Occipital lobe (tissue), 3 donors: ENCODE results near the gene SPAG6. TPM values are rescaled to one million over a fixed set of nuclear protein-coding genes. Genes with fewer than 3 reads are reported as not detected.

Experiments used
- DNase-seq: peaks from one replicate; lab custom pipeline; 2025; lab: John Stamatoyannopoulos, UW
- small RNA-seq: library from RNA; depleted of rRNA; stranded (forward); fragments of <200 nt; gene quantifications from one replicate; pipeline ENCODE3, GENCODE V24; 2014
- total RNA-seq: library from RNA; depleted of rRNA; stranded (reverse); fragments of >200 nt; gene quantifications from one replicate; pipeline ENCODE4 v1.2.3, GENCODE V29; 2014

SPAG6 gene
- total RNA-seq, 1 donor from 2014 or later: 1.2 TPM

DNA sequence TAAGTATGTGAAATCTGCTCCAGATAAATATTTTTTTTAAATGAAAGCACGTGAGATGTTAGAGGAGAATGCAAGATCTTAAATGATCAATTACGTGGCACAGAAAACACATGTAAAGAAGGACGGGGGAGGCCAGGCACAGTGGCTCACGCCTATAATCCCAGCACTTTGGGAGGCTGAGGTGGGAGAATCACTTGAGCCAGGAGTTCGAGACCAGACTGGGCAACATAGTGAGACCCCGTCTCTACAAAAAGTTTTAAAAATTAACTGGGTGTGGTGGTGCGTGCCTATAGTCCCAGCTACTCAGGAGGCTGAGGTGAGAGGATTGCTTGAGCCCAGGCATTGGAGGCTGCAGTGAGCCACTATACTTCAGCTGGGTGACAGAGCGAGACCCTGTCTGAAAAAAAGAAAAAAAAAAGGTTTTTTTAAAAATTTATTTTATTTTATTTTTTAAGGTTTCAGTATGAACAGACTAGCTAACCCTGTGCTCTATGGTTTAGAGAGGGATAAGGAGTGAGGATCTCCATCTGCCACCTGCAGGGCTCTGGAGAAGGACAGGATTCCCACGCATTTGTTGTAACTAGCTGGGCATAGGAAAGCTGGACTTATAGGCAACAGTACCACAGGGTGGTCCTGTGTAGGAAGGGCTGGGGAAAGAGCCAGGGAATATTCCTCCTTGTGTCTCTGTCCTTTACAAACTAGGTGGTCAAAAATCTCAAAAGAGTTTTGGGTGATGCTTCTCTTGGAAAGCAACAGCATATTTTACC lies 113.2 kb downstream of the SPAG6 start:
- no peak for DNase-seq

DNA sequence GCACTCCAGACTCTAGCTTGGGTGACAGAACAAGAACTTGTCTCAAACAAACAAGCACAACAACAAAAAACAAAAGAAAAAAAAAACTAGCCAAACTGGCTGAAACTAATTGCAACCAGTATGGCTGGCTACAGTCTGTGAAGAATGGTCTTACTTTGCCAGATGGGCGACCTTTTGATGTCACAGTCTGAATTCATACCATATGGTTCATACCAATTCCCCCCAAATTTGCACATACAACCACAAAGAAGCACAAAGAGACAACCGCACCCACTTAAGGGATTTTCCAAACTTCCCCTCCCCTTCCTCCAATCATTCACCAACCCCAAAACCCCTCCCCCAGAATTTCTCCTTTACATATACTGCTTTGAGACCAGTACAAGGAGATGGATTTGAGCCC lies 114.2 kb downstream of the SPAG6 start:
- no peak for DNase-seq

DNA sequence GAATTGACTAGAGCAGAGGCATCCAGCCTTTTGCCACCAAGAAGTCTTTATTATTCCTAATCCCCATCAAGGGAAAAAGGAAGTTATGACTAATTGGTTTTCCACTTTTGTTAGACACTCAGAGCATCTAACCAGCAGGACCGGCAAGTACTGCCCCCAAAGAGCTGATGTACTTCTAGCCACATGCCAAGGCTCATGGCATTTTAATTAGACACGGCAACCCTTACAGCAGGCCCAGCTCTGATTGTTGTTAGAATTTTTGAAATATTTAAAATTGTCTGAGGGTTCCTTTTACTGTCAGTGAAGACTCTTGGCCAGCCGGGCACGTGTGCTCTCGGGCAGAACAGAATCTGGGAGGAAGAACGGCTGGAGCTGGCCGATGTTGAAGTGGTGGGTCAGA lies 114.8 kb downstream of the SPAG6 start:
- no peak for DNase-seq

DNA sequence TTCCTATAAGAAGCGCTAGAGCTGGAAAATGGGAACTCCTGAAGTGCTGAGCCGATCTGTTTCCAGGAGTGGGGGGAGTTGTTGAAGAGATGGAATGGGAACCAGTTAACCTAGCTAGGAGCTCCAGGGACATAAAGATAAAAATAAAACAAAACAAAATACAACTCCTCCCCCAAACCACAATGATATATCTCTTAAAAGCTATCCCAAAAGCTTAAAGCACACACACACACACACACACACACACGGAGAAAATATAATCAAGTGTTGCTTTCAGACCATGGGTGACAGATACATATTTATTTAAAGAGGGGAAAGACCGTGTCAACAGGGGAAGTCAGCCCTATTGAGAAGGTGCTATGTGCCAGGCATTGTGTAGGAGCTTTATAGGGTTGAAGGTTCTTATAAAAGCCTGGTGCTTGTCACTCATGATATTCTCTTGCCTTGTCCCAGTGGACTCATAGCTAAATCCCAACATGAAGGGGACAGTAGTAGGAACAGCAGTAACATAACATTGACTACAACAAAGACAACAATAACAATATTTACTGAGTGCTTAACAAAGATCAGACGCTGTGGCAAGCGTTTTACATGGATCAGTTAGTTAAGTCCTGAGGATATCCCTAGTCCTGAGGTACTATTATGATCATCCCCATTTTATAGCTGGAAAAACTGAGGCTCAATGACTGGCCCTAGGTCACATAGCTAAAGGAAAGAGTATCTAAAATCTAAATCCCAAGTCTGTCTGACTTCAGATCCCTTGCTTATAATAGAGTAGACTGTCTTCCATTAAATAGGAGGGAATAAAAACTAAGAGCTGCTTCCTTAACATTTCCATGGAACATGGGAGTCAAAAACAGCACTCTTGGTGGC lies 115.5 kb downstream of the SPAG6 start:
- DNase-seq: no peak

DNA sequence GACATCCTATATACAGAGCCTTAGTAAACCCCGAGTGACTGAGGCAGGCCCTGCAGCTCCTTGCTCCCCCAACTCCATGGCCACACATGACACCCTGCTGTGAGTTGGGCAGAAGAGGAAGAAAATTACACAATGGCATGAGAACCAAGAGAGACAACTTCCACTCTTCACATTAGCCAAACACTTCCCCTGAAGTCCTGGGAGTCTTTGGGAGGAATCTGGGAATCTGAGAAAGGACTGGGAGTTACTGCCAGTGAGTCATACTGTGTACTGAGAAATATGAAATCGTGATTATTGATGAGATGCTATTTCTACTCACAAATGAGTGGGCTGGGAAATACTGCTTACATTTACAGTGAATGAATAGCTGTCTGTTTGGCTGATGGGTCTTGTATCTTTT lies 116.6 kb downstream of the SPAG6 start:
- DNase-seq: no peak

DNA sequence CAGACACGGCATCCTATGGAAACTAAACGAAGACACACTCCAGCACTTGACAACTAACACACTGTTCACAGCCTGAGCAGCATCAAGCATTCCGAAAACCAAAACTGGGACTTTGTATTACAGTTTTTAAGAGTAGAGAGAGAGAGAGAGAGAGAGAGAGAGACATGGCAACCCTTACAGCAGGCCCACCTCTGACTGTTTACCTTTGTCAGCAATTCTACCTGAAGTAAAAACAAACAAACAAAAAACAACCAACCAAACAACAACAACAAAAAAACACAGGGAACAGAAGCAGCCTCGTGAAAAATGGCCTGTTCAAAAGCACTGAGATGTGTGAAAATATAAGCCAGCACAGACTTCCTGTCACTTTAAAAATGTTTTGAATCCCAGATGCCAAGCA lies 118.0 kb downstream of the SPAG6 start:
- DNase-seq: no peak

DNA sequence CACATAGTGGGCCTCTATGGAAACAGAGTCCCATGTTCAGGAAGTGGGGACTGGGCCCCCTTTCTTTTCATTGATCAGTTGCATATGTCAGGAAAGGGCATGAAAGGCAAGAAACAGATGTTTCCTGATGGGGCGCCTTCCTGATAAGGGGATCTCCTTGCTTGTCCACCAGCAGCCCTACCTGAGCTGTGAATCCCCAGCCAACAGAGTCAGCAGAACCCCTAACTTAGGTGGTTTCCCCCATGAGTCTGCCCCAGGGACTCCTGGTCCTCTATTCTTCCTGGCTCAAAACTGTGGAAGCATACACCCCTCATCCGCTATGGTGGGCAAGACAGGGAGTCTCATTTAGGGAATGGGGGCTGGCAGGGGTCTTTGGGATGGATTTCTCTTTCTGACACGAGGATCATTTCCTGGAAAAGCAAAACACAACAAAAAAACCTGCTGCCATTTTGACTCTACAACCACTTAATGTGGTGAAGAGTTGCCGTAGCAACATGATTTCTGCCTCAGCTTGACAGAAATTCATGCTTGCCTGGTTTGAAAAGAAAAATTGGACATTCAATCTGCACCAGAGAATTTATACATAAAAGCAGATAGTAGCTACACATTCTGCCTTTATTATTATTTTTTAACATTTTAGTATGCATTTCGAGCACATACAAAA lies 119.8 kb downstream of the SPAG6 start:
- DNase-seq: no peak

DNA sequence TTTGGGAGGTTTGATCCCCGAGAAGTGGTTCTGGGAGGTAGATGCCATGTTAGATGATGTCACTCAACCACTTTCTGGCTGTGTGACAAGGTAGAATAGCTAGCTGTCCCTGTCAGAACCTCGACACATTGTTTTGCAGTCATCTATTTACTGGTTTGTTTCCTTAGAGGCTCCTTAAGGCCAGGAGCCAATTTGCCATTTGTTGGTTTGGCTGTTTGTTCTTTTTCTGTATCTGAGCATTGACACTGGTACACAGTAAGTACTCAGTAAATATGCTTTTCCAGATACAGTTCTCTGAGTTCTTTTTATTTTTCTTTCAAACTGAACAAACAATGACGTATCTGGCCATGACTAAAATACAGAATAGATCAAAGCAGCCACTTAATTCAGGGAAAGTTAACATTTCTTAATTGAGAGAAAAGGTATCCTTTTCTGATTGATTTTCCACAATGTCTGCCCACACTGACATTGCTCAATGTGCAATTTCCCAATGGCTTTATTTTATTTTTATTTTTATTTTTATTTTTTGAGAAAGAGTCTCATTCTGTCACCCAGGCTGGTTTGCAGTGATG lies 121.6 kb downstream of the SPAG6 start:
- no peak for DNase-seq

Small RNA genes within 50 kb of the gene (small RNA-seq; reads per million reads assigned to genes)
- gene AL158211.3: not detected

Other genes starting within 250 kb of the SPAG6 start
- gene EBLN1, start 127.5 kb upstream of the SPAG6 start, total RNA-seq: not detected
- gene COMMD3, start 29.1 kb upstream of the SPAG6 start, total RNA-seq: 58.6 TPM
- 138 TPM for gene BMI1, start 24.4 kb upstream of the SPAG6 start, total RNA-seq